ENCODE data around the gene HS3ST2. TPM values are rescaled to one million over a fixed set of nuclear protein-coding genes. Genes with fewer than 3 reads are reported as not detected.

The HS3ST2 gene
- total and polyA plus RNA-seq, 10 donors: 0.09 to 2.7 (median 0.21) TPM; not detected in 5

GRCh38 chr16:22784690-22785214 lies 29.2 kb upstream of the HS3ST2 start:
- Histone ChIP-seq H3K9me3 (no peaks in the 10 kb centered on the region), H3K4me1 (peaks cover 0 to 10% (median 2%) of the 10 kb centered on the region in 6 donors), H3K36me3 (no peaks in the 10 kb centered on the region), H3K27ac (no peak overlapping the region), H3K4me3 (no peak overlapping the region), H3K27me3 (replicated peaks in 1 of 7) (no peaks in the 10 kb centered on the region)
- intact Hi-C loops (cut with DNase I; ENCODE audit: low total_unique reads): no loop called here
- no peak for TF ChIP-seq POLR2A (IDR thresholded peaks at IDR 0.05)
- no peak for DNase-seq
- WGBS, 5 donors: 61 to 77% (median 69%) methylated on average over 6 of the region's 6 CpGs

GRCh38 chr16:22785552-22785951 lies 28.4 kb upstream of the HS3ST2 start:
- Histone ChIP-seq H3K27ac (no peak overlapping the region), H3K4me1 (peaks cover 0 to 10% (median 2%) of the 10 kb centered on the region in 6 donors), H3K9me3 (no peaks in the 10 kb centered on the region), H3K27me3 (replicated peaks in 1 of 7) (no peaks in the 10 kb centered on the region), H3K36me3 (no peaks in the 10 kb centered on the region), H3K4me3 (no peak overlapping the region)
- WGBS, 5 donors: 65 to 80% (median 71%) methylated on average over 5 of the region's 5 CpGs
- intact Hi-C loops (cut with DNase I; ENCODE audit: low total_unique reads): no loop called here
- DNase-seq: no peak
- TF ChIP-seq POLR2AphosphoS5 (IDR thresholded peaks at IDR 0.05): no peak
- TF ChIP-seq CTCF (IDR thresholded peaks at IDR 0.05 in 8 of 11, conservative IDR thresholded peaks at IDR 0.05 in 3 of 11): no peak
- TF ChIP-seq POLR2A (IDR thresholded peaks at IDR 0.05): no peak

- H3K4me3 ChIP-seq: no peak overlapping the region
- WGBS, 5 donors: 92 to 98% (median 94%) methylated on average over 2 of the region's 2 CpGs
- H3K36me3 ChIP-seq: no peaks in the 10 kb centered on the region
- intact Hi-C loops (cut with DNase I; ENCODE audit: low total_unique reads): loop anchor here (2.0 kb wide), 1 partner anchor 13 kb away; no protein-coding TSS in a partner anchor
- no peak overlapping the region for H3K27ac ChIP-seq
- H3K4me1 ChIP-seq: peaks cover 0 to 10% (median 2%) of the 10 kb centered on the region in 6 donors
- TF ChIP-seq POLR2A (IDR thresholded peaks at IDR 0.05) (no peak), POLR2AphosphoS5 (IDR thresholded peaks at IDR 0.05) (no peak), CTCF (IDR thresholded peaks at IDR 0.05 in 8 of 11, conservative IDR thresholded peaks at IDR 0.05 in 3 of 11) (no peak)
- H3K9me3 ChIP-seq: no peaks in the 10 kb centered on the region
- DNase-seq: no peak
- H3K27me3 ChIP-seq (replicated peaks in 1 of 7): no peaks in the 10 kb centered on the region
Measured at GRCh38 chr16:22786284-22786683, 27.7 kb upstream of the HS3ST2 start.

GRCh38 chr16:22786691-22787090 lies 27.3 kb upstream of the HS3ST2 start:
- H3K27ac ChIP-seq: no peak overlapping the region
- intact Hi-C loops (cut with DNase I; ENCODE audit: low total_unique reads): loop anchor here (2.0 kb wide), 1 partner anchor 14 kb away; no protein-coding TSS in a partner anchor
- H3K9me3 ChIP-seq: no peaks in the 10 kb centered on the region
- DNase-seq: no peak
- no peak overlapping the region for H3K4me3 ChIP-seq
- no peaks in the 10 kb centered on the region for H3K36me3 ChIP-seq
- no peaks in the 10 kb centered on the region for H3K27me3 ChIP-seq (replicated peaks in 1 of 7)
- WGBS, 5 donors: 72 to 87% (median 84%) methylated on average over 4 of the region's 4 CpGs
- TF ChIP-seq POLR2AphosphoS5 (IDR thresholded peaks at IDR 0.05): no peak
- TF ChIP-seq POLR2A (IDR thresholded peaks at IDR 0.05): no peak
- peaks cover 0 to 10% (median 2%) of the 10 kb centered on the region in 6 donors for H3K4me1 ChIP-seq

- Histone ChIP-seq H3K27ac (no peak overlapping the region), H3K27me3 (replicated peaks in 1 of 7) (no peaks in the 10 kb centered on the region), H3K4me1 (peaks cover 0 to 10% (median 2%) of the 10 kb centered on the region in 6 donors), H3K9me3 (no peaks in the 10 kb centered on the region), H3K4me3 (no peak overlapping the region), H3K36me3 (no peaks in the 10 kb centered on the region)
- 44 to 59% (median 49%) methylated on average over 10 of the region's 10 CpGs for WGBS, 5 donors
- no peak for TF ChIP-seq POLR2A (IDR thresholded peaks at IDR 0.05)
- intact Hi-C loops (cut with DNase I; ENCODE audit: low total_unique reads): loop anchor here (2.0 kb wide), 1 partner anchor 15 kb away; no protein-coding TSS in a partner anchor
- no peak for DNase-seq
Measured at GRCh38 chr16:22787466-22788192, 26.3 kb upstream of the HS3ST2 start.

Measured in spleen (tissue), 11 donors.